Astrocyte of the spinal cord (primary cell): ENCODE measurements around the gene MAMDC4.

ENCODE experiments used
- DNase-seq: peaks from one replicate; pipeline ENCODE4 v3.0.0; 2011; ENCODE audit warnings: low read depth, low spot score
- H3K4me3 ChIP-seq: 2 replicates; pipeline ENCODE4 v1.5.1; 2011; ENCODE audit warnings: low read depth, mild to moderate bottlenecking, low read length, moderate library complexity
- in situ Hi-C: cut with HindIII; loops from 2 replicates; pipeline ENCODE4 v1.10.0; 2017; ENCODE audit warnings: low sequenced_read_pairs
- TF ChIP-seq, protein P1 (sequence below): IDR thresholded peaks from 2 replicates; pipeline ENCODE4 v1.5.1; 2012; ENCODE audit warnings: low read depth, mild to moderate bottlenecking, low read length, inconsistent platforms

Gene MAMDC4

DNA sequence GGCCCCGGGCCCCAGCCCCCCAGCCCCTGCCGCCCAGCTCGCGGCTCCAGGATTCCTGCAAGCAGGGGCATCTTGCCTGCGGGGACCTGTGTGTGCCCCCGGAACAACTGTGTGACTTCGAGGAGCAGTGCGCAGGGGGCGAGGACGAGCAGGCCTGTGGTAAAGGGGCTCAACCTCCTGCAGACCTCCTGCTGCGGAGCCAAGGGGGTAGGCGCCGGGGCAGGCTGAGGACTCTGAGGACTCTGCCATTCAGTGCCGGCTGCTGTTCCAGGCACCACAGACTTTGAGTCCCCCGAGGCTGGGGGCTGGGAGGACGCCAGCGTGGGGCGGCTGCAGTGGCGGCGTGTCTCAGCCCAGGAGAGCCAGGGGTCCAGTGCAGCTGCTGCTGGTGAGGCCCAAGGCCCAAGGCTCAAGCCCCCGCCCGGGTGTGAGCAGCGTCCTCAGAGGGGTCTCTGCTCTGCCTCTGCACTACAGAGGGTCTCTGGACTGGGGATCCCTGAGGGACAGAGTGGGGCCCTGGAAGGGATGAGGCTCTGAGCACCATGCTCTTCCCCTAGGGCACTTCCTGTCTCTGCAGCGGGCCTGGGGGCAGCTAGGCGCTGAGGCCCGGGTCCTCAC, 3.4 kb downstream of the MAMDC4 start:
- no peak for DNase-seq
- TF ChIP-seq, protein P1, sequence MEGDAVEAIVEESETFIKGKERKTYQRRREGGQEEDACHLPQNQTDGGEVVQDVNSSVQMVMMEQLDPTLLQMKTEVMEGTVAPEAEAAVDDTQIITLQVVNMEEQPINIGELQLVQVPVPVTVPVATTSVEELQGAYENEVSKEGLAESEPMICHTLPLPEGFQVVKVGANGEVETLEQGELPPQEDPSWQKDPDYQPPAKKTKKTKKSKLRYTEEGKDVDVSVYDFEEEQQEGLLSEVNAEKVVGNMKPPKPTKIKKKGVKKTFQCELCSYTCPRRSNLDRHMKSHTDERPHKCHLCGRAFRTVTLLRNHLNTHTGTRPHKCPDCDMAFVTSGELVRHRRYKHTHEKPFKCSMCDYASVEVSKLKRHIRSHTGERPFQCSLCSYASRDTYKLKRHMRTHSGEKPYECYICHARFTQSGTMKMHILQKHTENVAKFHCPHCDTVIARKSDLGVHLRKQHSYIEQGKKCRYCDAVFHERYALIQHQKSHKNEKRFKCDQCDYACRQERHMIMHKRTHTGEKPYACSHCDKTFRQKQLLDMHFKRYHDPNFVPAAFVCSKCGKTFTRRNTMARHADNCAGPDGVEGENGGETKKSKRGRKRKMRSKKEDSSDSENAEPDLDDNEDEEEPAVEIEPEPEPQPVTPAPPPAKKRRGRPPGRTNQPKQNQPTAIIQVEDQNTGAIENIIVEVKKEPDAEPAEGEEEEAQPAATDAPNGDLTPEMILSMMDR, result no peak
- in situ Hi-C loops, result no loop called here
- no peak overlapping the region for H3K4me3 ChIP-seq

DNA sequence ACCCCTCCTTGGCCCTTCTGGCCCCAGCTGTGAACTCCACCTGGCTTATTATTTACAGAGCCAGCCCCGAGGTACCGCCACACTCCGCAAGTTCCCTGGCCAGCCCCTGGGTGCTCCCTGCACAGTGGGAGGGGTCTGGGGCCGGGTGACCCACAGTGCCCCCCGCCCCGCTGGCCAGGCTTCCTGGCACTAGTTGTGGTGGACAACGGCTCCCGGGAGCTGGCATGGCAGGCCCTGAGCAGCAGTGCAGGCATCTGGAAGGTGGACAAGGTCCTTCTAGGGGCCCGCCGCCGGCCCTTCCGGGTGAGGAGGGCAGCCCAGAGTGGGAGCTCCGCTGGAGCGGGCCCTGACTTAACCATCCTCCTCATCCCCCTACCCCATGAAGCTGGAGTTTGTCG, 3.9 kb downstream of the MAMDC4 start:
- no peak overlapping the region for H3K4me3 ChIP-seq

DNA sequence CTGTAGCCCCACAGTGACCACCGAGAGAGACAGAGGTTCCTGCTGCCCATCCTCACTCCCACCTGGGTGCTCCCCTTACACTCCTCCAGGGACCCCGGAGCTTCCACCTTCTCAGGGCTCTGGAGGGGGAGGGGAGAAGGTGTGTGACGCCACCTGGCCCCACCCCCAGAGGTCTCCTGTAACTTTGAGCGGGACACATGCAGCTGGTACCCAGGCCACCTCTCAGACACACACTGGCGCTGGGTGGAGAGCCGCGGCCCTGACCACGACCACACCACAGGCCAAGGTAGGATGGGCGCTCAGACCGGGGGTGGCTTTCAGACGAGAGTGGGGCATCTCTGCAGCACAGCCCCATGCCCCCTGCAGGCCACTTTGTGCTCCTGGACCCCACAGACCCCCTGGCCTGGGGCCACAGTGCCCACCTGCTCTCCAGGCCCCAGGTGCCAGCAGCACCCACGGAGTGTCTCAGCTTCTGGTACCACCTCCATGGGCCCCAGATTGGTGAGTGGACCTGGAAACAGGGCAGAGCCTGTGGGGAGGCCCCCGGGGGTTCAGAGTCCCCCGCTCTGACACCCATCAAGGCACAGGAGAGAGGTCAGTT, 4.5 kb downstream of the MAMDC4 start:
- H3K4me3 ChIP-seq, result no peak overlapping the region
- TF ChIP-seq, protein P1, result no peak
- in situ Hi-C loops, result no loop called here
- DNase-seq, result no peak

More for the DNA sequence above, 3.9 kb downstream of the MAMDC4 start:
- DNase-seq, result no peak
- TF ChIP-seq, protein P1, result no peak
- in situ Hi-C loops, result no loop called here

DNA sequence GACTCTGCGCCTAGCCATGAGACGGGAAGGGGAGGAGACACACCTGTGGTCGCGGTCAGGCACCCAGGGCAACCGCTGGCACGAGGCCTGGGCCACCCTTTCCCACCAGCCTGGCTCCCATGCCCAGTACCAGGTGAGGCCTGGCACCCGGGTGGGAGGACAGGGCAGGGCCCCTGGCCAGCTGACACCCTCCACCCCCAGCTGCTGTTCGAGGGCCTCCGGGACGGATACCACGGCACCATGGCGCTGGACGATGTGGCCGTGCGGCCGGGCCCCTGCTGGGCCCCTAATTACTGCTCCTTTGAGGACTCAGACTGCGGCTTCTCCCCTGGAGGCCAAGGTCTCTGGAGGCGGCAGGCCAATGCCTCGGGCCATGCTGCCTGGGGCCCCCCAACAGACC, 5.0 kb downstream of the MAMDC4 start:
- DNase-seq, result no peak
- H3K4me3 ChIP-seq, result no peak overlapping the region
- TF ChIP-seq, protein P1, result no peak
- in situ Hi-C loops, result no loop called here

DNA sequence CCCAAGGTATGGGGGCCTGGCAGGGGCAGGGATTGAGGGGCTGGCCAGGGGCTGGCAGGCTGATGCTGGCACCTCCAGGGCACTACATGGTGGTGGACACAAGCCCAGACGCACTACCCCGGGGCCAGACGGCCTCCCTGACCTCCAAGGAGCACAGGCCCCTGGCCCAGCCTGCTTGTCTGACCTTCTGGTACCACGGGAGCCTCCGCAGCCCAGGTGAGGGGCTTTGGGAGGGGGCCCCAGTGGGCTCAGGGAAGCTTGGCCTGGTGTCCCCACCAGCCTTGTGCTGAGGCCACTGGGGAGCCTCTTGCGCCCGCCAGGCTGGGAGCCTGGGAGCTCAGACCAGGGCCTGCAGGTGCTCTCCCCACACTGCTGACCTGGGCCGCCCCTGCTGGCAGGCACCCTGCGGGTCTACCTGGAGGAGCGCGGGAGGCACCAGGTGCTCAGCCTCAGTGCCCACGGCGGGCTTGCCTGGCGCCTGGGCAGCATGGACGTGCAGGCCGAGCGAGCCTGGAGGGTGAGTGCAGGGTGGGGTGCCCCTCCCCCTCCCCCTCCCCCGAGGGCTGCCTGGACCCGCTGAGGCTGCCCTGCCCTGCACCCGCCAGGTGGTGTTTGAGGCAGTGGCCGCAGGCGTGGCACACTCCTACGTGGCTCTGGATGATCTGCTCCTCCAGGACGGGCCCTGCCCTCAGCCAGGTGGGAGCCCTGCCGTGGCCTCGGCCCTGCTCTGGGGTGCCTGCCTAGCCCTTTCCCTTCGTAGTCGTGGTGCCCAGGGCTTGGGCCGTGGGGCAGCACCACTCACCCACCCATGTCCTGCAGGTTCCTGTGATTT, 5.7 kb downstream of the MAMDC4 start:
- in situ Hi-C loops, result no loop called here
- no peak overlapping the region for H3K4me3 ChIP-seq
- TF ChIP-seq, protein P1, result no peak
- no peak for DNase-seq

DNA sequence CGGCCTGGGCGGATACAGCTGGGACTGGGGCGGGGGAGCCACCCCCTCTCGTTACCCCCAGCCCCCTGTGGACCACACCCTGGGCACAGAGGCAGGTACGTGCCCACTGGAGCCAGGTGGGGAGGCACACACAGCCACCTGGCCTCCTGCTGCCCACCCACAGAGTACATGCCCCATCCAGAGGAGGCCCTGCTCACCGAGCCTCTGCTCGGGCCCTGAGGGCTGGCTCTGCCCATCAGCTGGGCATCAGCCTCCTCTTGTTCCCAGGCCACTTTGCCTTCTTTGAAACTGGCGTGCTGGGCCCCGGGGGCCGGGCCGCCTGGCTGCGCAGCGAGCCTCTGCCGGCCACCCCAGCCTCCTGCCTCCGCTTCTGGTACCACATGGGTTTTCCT, 6.3 kb downstream of the MAMDC4 start:
- in situ Hi-C loops, result no loop called here
- no peak for DNase-seq
- no peak overlapping the region for H3K4me3 ChIP-seq
- TF ChIP-seq, protein P1, result no peak
